A673 (cell line): Measurements from ENCODE around the gene SHANK3.

Source experiments
- CTCF ChIP-seq: fragments of 300-800, 200-600 bp; sonication (generic); conservative IDR thresholded peaks from 2 replicates; pipeline ENCODE4 v1.5.1; 2017; ENCODE audit warnings: low read depth, mild to moderate bottlenecking, antibody characterized with exemption, low read length, moderate library complexity, mixed read lengths
- EZH2 ChIP-seq: fragments of 200-600 bp; sonication (generic); IDR thresholded peaks from 2 replicates; pipeline ENCODE4 v1.6.1; 2017; ENCODE audit warnings: borderline replicate concordance, low read depth, mild to moderate bottlenecking, mixed read lengths, antibody characterized with exemption, low read length; ENCODE audit not compliant: poor library complexity, severe bottlenecking

DNA sequence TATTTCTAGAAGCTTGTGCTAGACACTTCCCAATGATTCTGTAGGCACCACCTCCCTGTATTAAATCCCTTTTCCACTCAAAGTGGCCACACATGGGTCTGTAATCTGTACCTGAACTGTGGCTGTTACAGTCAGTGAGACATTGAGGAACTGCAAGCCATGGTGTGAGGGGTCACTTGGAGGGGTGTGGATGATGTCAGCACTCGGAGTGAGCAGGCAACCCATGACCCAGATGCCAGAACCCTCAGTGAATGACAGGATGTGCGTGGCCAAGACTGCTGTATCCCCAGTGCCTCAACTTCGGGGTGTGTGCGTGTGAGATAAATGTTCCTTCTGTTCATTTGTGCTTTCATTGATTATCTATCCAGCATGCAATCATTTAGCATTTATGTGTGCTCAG is 14.7 kb upstream of the SHANK3 start:
- TF ChIP-seq CTCF (no peak), EZH2 (no peak)
